HEK293 (cell line): ENCODE data around the gene TEX38.

Source experiments
- ATF2 ChIP-seq: fragments of 450-650 bp; formaldehyde crosslinking; IDR thresholded peaks from 2 replicates; pipeline ENCODE4 v1.5.1; 2016; ENCODE audit warnings: missing biosample characterization, missing genetic modification characterization, low read depth
- CTCF ChIP-seq: fragments of 450-650 bp; formaldehyde crosslinking; IDR thresholded peaks from 2 replicates; pipeline ENCODE4 v1.5.1; 2016; ENCODE audit warnings: missing biosample characterization, missing genetic modification characterization
- MZF1 ChIP-seq: fragments of 450-650 bp; formaldehyde crosslinking; IDR thresholded peaks from 2 replicates; pipeline ENCODE4 v1.5.1; 2017; ENCODE audit warnings: missing biosample characterization, missing genetic modification characterization, borderline replicate concordance
- SCRT1 ChIP-seq: fragments of 450-650 bp; formaldehyde crosslinking; IDR thresholded peaks from 2 replicates; pipeline ENCODE4 v1.5.1; 2016; ENCODE audit warnings: missing biosample characterization, missing genetic modification characterization, borderline replicate concordance
- SETDB1 ChIP-seq: IDR thresholded peaks from one replicate; pipeline ENCODE4 v1.6.1; 2017; ENCODE audit warnings: mild to moderate bottlenecking, low read length, moderate library complexity, mixed read lengths; ENCODE audit not compliant: insufficient read length
- ZBTB7A ChIP-seq: fragments of 450-650 bp; formaldehyde crosslinking; IDR thresholded peaks from 2 replicates; pipeline ENCODE4 v1.5.1; 2016; ENCODE audit warnings: low read depth, missing biosample characterization, missing genetic modification characterization
- ZNF184 ChIP-seq: fragments of 450-650 bp; IDR thresholded peaks from 2 replicates; pipeline ENCODE4 v1.5.1; 2018; ENCODE audit warnings: missing biosample characterization, mild to moderate bottlenecking, missing genetic modification characterization
- ZNF280D ChIP-seq: fragments of 450-650 bp; formaldehyde crosslinking; IDR thresholded peaks from 2 replicates; pipeline ENCODE4 v1.5.1; 2016; ENCODE audit warnings: missing biosample characterization, missing genetic modification characterization

DNA sequence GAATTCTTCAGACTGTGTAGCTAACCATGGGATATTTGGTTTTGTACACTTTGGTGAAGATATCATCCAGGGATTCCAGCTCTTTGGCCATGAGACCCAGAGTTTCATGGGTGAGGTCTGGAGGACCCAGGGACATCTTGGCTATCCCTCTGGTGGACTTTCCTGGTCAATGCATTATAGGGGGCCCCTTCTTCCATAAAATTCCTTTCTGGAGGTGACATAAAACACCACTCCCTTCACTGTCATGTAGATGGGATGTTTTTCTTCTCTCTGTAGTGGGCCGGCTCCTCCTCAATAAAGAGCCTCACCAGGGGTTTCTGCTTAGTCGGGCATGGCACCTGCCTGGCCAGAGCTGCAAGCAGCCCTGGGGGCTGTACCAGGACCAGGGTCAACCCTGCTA, 5.7 kb upstream of the TEX38 start:
- TF ChIP-seq ZBTB7A (tag by site-specific recombination), result no peak
- TF ChIP-seq ZNF280D (tag by site-specific recombination), result no peak
- TF ChIP-seq ATF2 (tag by site-specific recombination), result no peak
- no peak for TF ChIP-seq ZNF184 (tag by site-specific recombination)
- no peak for TF ChIP-seq SETDB1
- TF ChIP-seq SCRT1 (tag by site-specific recombination), result no peak
- TF ChIP-seq CTCF (tag by site-specific recombination), result no peak
- TF ChIP-seq MZF1, result no peak
